ACC112 (cell line): ENCODE measurements around the gene PYM1.

Experiments
- H2AFZ ChIP-seq: fragments of 200-600 bp; sonication (generic); one replicate; pipeline ENCODE4 v1.6.0; 2017; ENCODE audit warnings: antibody characterized with exemption, low read length; ENCODE audit not compliant: unreplicated experiment
- H3K27ac ChIP-seq: fragments of 200-600 bp; sonication (generic); 2 replicates; pipeline ENCODE4 v1.5.1; 2014; ENCODE audit warnings: low read depth, mild to moderate bottlenecking, antibody characterized with exemption, low read length, moderate library complexity
- H3K27me3 ChIP-seq: fragments of 200-600 bp; sonication (generic); 2 replicates; pipeline ENCODE4 v1.6.1; 2014; ENCODE audit warnings: mild to moderate bottlenecking, antibody characterized with exemption, low read length, moderate library complexity, mixed read lengths; ENCODE audit not compliant: insufficient read depth
- H3K36me3 ChIP-seq: fragments of 200-600 bp; sonication (generic); 2 replicates; pipeline ENCODE4 v1.6.1; 2016; ENCODE audit warnings: mild to moderate bottlenecking, antibody characterized with exemption, low read length, moderate library complexity, mixed read lengths; ENCODE audit not compliant: insufficient read depth
- H3K4me1 ChIP-seq: fragments of 200-600 bp; sonication (generic); one replicate; pipeline ENCODE4 v1.6.1; 2016; ENCODE audit warnings: low read length, mixed read lengths; ENCODE audit not compliant: insufficient read depth, unreplicated experiment, control insufficient read depth
- H3K4me3 ChIP-seq: fragments of 200-600 bp; sonication (generic); 2 replicates; pipeline ENCODE4 v1.5.1; 2014; ENCODE audit warnings: mild to moderate bottlenecking, low read depth, low read length
- H3K79me2 ChIP-seq: fragments of 200-600 bp; sonication (generic); one replicate; pipeline ENCODE4 v1.6.0; 2016; ENCODE audit warnings: low read length; ENCODE audit not compliant: control insufficient read depth, unreplicated experiment, insufficient read depth

Gene PYM1

GRCh38 chr12:55927588-55928502 is at the start of gene PYM1:
PYM1 (minus strand) TSS chr12:55927894; CDS start chr12:55927761, 133 bp downstream.
- H3K4me3 ChIP-seq: peak within 1 kb of the TSS; percentile 96
- peaks cover 37% of the 10 kb centered on the region for H3K4me1 ChIP-seq
- H3K27me3 ChIP-seq: no peaks in the 10 kb centered on the region
- peak within 1 kb of the TSS; percentile 88 for H2AFZ ChIP-seq
- no peaks in the 10 kb centered on the region for H3K36me3 ChIP-seq
- peaks cover 47% of the 10 kb centered on the region for H3K79me2 ChIP-seq
- peak within 1 kb of the TSS; percentile 90 for H3K27ac ChIP-seq

- Histone ChIP-seq H3K27me3 (no peaks in the 10 kb centered on the region), H3K4me3 (peak overlapping the region; percentile 93), H3K4me1 (peaks cover 42% of the 10 kb centered on the region), H3K27ac (peak overlapping the region; percentile 78), H3K79me2 (peaks cover 54% of the 10 kb centered on the region), H3K36me3 (peaks cover 14% of the 10 kb centered on the region; the same call in 1 of the 2 replicates), H2AFZ (peak overlapping the region; percentile 31)
These were observed 46.6 kb upstream of the PYM1 start for GRCh38 chr12:55974308-55974730.

- peak within 1 kb of the TSS; percentile 98 for H3K27ac ChIP-seq
- H3K27me3 ChIP-seq: no peaks in the 10 kb centered on the region
- peaks cover 47% of the 10 kb centered on the region for H3K4me1 ChIP-seq
- peak within 1 kb of the TSS; percentile 93 for H3K4me3 ChIP-seq
- H2AFZ ChIP-seq: peak within 1 kb of the TSS; percentile 31
- peaks cover 53% of the 10 kb centered on the region for H3K79me2 ChIP-seq
- peaks cover 14% of the 10 kb centered on the region; the same call in 1 of the 2 replicates for H3K36me3 ChIP-seq
These were observed 46.1 kb upstream of the PYM1 start, which contains the start of gene RAB5B for GRCh38 chr12:55973599-55974307. RAB5B (plus strand) TSS chr12:55974078; CDS start chr12:55986961, 12,883 bp downstream.

GRCh38 chr12:55972911-55973598 is 45.4 kb upstream of the PYM1 start:
- Histone ChIP-seq H3K4me3 (peak overlapping the region; percentile 80), H3K79me2 (peaks cover 60% of the 10 kb centered on the region), H3K36me3 (peaks cover 18% of the 10 kb centered on the region; the same call in 1 of the 2 replicates), H2AFZ (no peak overlapping the region), H3K27me3 (no peaks in the 10 kb centered on the region), H3K4me1 (peaks cover 54% of the 10 kb centered on the region), H3K27ac (peak overlapping the region; percentile 98)

- peaks cover 60% of the 10 kb centered on the region for H3K79me2 ChIP-seq
- H2AFZ ChIP-seq: no peak overlapping the region
- peaks cover 59% of the 10 kb centered on the region for H3K4me1 ChIP-seq
- peak overlapping the region; percentile 80 for H3K4me3 ChIP-seq
- no peaks in the 10 kb centered on the region for H3K27me3 ChIP-seq
- H3K36me3 ChIP-seq: peaks cover 18% of the 10 kb centered on the region; the same call in 1 of the 2 replicates
- H3K27ac ChIP-seq: peak overlapping the region; percentile 98
These were observed 44.8 kb upstream of the PYM1 start for GRCh38 chr12:55972456-55972855.

GRCh38 chr12:55972042-55972441 is 44.3 kb upstream of the PYM1 start:
- H3K27ac ChIP-seq: peak overlapping the region; percentile 98
- H3K27me3 ChIP-seq: no peaks in the 10 kb centered on the region
- H3K79me2 ChIP-seq: peaks cover 60% of the 10 kb centered on the region
- H2AFZ ChIP-seq: no peak overlapping the region
- peak overlapping the region; percentile 80 for H3K4me3 ChIP-seq
- peaks cover 59% of the 10 kb centered on the region for H3K4me1 ChIP-seq
- H3K36me3 ChIP-seq: peaks cover 18% of the 10 kb centered on the region; the same call in 1 of the 2 replicates

- H2AFZ ChIP-seq: no peak overlapping the region
- H3K4me1 ChIP-seq: peaks cover 59% of the 10 kb centered on the region
- H3K27ac ChIP-seq: peak overlapping the region; percentile 98
- H3K4me3 ChIP-seq: peak overlapping the region; percentile 80
- H3K27me3 ChIP-seq: no peaks in the 10 kb centered on the region
- H3K79me2 ChIP-seq: peaks cover 52% of the 10 kb centered on the region
- H3K36me3 ChIP-seq: peaks cover 18% of the 10 kb centered on the region; the same call in 1 of the 2 replicates
These were observed 43.1 kb upstream of the PYM1 start for GRCh38 chr12:55970775-55971174.

GRCh38 chr12:55969356-55969755 is 41.7 kb upstream of the PYM1 start:
- Histone ChIP-seq H3K27me3 (no peaks in the 10 kb centered on the region), H3K4me3 (no peak overlapping the region), H2AFZ (no peak overlapping the region), H3K27ac (peak overlapping the region; percentile 98), H3K4me1 (peaks cover 53% of the 10 kb centered on the region), H3K36me3 (peaks cover 18% of the 10 kb centered on the region; the same call in 1 of the 2 replicates), H3K79me2 (peaks cover 40% of the 10 kb centered on the region)

GRCh38 chr12:55966408-55967281 is 39.0 kb upstream of the PYM1 start, which contains the start of gene CDK2:
CDK2 (plus strand) TSS chr12:55966830; CDS start chr12:55967009, 179 bp downstream.
- peaks cover 16% of the 10 kb centered on the region; the same call in 1 of the 2 replicates for H3K36me3 ChIP-seq
- peak within 1 kb of the TSS; percentile 90 for H3K4me3 ChIP-seq
- H3K27ac ChIP-seq: peak within 1 kb of the TSS; percentile 98
- peaks cover 41% of the 10 kb centered on the region for H3K4me1 ChIP-seq
- H3K79me2 ChIP-seq: peaks cover 36% of the 10 kb centered on the region
- no peaks in the 10 kb centered on the region for H3K27me3 ChIP-seq
- H2AFZ ChIP-seq: peak within 1 kb of the TSS; percentile 69
